ENCODE measurements around the gene ADAMTSL1. TPM values are rescaled to one million over a fixed set of nuclear protein-coding genes. Genes with fewer than 3 reads are reported as not detected.

Gene ADAMTSL1
- total RNA-seq, 1 experiment from 2014 or later = 7.7 TPM

DNA sequence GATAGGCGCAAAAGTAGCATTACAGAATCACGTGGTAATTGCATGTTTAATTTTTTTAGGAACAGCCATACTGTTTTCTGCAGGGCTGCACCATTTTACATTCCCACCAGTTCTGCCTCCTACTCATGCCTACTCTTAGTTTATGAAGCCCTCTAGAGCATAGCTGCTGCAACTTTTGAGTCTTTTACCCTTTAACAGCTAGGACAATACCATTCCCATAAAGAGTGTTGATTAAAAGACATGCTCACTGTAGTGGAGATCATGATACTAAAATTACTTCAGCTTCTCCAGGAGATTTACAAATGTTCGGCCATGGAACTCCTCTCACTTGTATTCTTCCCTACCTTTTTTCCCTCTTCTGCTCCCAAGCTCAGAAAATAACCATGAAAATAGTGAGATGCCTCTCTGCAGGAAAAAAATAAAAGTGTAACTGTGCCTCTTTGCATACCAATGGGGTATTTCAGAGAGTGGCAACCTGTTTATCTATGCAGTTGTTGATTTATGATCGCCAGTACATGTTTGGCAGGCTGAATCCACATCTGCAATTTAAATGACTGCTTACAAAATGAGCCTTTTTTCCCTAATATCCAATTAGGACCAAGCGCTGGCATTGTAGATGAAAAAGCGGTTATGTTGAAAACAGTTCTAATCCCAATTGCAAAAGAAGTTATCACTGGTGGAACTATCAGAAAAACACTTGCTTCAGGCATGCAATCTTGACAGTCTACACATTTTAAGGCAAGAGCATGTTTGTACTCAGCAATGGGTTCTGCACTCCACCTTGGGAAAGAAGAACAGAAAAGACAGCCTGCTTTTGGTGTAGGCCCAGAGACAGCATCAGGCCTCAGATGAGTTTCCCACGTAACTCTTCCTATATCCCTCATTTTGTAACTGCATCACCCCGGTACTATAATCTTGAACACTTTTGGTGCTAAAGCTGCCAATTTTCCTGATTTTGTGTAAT, 131.1 kb downstream of the ADAMTSL1 start:
- DNase-seq (ENCODE audit: low read depth) = no peak

DNA sequence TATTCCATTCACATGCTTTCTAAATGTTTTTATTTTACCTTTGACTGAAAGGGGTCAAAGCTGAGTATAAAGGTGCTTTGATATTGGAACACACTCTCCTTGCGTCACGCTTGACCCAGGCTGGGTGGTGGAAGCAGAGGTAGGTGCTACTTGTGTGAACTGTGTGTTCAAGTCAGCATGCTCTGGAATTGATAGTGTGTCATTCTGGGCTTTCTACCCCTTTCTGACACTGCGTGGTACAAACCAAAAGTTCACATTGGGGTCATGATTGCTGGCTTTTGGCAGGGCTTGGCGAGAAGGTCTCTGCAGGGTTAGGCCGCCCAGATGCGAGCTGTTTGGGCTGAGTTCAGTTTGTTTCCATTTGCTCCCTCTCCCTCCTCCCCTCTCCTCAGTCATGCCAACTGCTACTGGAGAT, 131.8 kb downstream of the ADAMTSL1 start:
- DNase-seq (ENCODE audit: low read depth) = peak; percentile 44

DNA sequence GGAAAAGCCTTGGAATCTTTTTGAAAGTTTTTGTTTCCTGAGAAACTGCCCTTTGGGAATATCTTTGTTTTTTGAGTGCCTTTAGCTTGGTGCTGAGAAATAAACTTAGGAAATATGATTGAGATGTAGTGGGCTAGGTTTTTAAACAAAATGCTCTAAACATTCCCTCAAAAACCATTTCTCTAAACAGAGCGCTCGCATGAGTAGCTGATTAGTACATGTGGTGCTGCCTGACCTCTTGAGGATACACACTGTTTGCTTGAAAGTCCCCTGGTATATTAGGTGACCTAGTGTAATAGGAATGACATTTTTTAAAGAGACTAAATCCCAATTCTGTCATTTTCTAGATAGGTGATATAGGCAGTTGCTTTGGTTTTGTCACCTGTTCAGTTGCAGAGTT, 132.3 kb downstream of the ADAMTSL1 start:
- peak; percentile 56 for DNase-seq (ENCODE audit: low read depth)

DNA sequence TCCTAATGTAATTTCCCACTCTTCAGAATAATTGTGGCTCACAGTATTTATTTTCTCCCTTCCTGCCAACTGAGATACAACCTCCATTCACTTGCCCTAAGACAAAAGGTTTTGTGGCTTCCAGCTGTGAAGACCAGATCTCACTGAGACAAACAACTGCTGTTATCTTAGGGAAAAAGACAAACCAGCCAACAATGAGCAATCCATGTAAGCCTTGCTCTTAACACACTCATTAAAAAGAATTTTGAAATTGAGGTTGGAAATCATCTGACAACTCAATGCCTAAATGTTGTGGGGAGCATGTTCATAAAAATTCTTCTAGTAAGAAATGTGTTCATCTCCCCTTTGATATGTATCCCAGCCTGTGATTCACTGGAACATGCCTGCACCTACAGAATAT, 132.9 kb downstream of the ADAMTSL1 start:
- peak; percentile 27 for DNase-seq (ENCODE audit: low read depth)

DNA sequence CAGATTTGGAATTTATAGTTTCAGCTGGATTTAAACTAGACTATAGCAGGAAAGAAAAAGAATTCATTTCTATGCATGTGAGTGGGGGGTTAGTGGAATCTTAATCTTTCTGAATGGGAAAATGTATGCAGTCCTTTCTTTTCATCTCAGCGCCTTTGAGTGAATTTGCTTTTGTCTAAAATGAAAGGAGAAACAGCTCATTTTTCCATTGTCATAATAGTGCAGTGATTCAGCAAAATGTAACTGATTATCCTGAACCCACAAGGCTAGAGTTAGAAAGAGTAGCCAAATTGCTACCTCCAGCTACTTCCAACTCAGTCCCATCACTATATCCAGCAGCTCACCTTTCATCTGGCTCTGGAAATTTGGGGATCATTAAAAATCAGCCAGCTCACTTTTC, 134.4 kb downstream of the ADAMTSL1 start:
- DNase-seq (ENCODE audit: low read depth) = no peak

DNA sequence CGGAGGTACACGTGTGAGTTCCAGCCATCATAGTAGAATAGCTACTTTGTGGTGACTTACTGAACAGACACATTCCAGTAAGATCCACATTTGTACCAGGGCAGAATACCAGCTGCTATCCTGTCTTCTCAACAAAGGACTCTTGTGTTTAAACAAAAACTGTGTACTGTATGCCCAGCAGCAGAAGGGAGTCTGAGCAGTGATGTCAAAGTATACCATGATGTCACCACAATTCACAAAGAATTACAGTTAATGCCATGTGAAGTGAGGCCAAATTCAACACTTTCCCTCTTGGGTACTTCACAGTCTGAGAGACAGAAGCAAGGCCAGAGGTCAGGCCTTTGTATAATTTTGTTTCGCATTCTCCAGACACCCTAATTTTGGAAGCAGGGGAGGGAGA, 137.0 kb downstream of the ADAMTSL1 start:
- DNase-seq (ENCODE audit: low read depth) = no peak

DNA sequence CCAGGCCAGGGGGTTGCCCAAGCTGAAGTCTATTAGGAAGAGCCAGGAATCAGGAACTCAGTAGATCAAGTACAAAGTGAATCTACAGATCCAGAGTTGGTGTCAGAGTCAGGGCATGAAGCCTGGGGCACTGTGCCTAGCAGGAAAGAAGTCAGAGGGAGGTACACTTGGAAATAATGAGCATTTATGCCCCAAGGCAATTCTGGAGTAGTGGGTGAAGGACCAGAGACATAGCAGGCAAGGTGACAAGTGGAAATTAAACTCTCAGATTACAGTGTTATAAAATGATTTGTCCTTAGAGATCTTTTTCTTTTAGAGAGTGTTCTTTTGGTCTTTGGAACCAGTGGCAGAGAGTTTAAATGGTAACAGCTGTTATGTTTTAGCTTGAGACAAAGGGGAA, 138.0 kb downstream of the ADAMTSL1 start:
- peak; percentile 83 for DNase-seq (ENCODE audit: low read depth)

DNA sequence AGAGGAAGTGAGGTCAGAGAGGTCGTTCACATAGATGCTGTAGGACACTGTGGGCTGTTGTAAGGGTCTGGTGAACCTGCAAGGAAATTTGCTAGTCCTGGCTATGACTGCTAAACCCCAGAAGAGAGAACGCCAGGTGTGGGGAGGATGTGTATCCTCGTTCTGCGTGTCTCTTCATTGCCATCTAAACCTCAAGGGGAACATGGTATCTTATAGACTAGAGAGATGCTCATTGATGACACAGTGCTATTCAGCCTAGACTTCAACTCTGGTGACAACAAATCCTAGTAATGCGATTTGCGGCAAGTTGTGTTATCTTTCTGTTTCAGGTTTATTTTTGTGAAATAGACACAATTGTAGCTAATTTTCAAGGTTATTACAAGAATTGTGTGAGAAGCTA, 140.2 kb downstream of the ADAMTSL1 start:
- DNase-seq (ENCODE audit: low read depth) = no peak

DNA sequence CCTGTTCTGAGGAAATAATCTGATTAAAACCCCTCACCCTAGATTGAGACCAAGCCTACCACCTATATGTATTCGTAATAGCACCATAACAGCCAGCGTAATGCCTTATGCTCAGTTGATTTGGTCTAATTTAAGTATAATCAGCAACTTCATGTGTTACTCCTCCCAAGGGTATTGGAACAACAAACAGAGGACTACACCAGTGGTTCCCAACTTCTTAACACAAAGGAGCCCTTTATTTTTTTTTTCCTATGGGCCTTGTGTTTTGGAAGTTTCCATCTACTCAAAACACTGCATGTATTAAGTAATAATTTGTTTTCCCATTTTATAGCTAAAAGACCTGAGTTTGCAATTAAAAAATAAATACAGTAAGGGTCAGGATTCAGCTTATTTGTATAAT, 140.7 kb downstream of the ADAMTSL1 start:
- no peak for DNase-seq (ENCODE audit: low read depth)

DNA sequence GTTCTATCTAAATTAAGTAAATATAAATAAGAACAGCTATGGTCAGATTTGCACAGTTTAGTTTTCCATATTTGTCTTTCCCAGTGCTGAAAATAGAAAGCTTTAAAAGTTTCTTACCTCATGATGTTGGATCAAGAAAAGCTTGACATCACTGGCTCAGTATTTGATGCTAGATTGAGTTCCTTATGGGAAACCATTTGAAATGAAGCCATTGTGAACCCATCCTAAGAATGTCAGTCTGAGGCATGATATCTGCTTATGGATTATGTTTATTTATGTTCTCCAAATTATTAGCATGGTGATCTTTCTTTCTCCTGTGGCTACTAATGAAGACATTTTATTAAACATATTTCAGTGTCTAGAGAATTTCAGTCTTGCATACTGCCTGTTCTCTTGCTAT, 143.0 kb downstream of the ADAMTSL1 start:
- no peak for DNase-seq (ENCODE audit: low read depth)

DNA sequence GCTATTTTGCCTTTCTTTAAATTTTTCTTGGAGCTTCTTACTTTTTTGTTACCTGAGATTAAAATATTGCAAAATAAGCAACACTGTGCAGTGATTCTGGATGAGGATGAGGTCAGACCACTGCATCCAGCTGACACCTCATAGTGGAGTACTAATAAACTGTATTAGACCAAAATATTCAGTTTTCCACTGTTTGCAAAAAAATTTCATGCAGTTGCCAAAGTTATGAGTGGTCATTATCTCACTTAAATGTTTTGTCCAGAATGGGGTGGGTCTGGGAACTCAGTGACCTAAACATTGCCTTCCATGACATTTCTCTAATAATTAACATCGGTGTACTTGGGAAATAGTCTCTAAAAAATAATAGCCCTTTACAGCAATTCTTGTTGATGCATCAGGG, 143.8 kb downstream of the ADAMTSL1 start:
- no peak for DNase-seq (ENCODE audit: low read depth)

DNA sequence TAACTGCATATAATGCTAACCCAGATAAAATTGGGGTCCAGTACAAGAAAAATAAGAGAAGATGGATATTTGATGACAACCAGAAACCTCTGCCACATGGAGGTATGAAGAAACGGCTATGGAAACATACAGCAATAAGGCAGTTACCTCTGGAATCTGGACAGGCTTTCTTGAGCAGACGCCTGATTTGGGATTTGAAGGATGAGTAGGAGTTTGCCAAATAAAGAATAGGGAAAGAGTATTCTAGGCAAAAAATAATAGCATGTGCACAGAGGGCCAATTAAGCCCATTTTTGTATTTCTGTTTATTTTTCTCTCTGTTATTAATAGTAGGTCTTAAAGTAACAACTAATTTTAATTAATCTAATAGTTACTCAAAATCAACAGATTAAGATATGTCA, 144.9 kb downstream of the ADAMTSL1 start:
- no peak for DNase-seq (ENCODE audit: low read depth)

DNA sequence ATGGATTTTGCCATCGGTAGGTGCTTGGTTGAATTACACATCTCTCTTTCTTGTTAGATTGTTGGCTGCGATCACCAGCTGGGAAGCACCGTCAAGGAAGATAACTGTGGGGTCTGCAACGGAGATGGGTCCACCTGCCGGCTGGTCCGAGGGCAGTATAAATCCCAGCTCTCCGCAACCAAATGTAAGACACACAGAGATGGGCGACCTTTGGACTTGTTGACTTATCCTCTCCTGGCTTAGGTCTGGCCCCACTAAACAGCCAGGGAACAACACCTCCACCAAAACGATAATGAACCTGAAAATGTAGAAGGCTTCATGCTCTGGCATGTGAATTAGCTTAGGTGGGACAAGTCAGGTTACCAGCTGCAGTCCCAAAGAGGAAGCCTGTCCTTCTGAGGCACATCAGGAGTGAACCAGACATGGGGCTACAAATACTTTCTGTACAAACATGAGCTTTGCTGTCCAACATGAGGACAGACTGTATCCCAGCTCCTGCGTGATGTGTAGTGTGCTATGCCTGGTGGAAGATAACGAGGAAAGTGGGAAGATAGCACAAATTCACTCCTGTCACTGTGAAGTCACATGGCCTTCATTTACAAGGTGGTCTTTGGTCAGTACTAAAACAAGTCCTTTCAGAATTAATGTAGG, 148.4 kb downstream of the ADAMTSL1 start:
- no peak for DNase-seq (ENCODE audit: low read depth)

DNA sequence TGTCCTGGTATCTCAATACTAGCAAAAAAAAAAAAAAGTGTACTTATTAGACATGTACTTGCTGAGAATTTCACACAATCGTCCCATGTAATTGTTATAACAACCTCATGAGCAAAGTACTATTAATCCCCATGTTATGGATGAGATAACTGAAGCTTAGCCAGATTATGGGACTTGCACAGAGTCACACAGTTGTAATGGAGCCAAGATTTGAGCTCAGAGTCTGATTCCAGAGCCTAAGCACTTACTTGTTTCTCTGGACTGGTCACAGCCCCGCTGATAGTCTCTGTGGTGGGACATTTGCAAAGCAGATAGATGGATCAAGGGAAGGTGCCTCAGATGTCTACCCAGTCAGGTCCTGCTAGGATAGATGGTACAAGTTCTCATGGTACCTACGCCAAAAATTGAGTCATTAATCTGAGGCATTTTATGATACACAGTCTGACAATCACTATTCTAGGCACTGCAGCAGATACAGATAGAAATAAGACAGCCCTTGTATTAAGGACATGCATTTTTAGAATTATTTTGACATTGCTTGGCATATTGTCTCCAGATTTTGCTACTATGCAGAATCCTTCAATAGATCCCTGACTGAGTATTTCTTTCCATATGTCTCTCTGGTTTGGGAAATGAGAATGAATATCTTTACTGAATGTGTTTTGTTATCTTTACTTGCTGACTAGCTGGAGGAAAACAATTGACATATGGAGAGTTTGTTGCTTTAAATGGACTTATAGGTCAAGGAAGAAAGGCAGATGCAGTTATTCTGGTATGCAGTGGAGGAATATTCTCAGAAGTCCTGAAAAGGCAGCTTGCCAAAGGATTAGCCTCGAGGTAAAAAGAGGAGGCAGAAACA, 149.5 kb downstream of the ADAMTSL1 start:
- no peak for DNase-seq (ENCODE audit: low read depth)

DNA sequence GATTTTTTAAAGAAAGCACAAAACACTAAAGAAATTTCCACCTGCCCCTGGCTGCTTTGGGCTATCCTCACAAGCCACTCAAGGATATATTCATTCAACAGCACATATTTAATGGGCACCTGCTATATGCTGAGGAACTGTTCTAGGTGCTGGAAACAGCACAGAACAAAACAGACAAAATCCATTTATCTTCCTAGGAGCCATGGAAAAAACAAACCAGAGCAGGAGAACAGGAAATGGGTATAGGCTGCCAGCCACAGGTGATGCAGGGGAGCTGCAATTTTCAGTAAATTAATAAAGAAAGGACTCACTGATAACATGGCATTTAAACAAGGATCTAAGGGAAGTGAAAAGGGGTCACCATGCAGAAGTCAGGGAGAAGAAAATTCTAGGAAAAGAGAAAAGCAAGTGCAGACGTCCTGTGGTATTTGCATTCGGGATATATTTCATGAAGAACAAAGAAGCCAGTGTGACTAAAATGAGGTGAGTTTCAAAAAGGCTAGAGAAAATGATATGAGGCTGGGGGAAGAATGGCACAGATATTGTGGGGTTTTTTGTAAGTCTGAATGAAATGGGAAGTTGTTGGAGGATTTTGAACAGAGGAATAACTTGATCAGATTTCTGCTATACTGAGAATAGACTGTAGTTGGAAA, 152.2 kb downstream of the ADAMTSL1 start:
- no peak for DNase-seq (ENCODE audit: low read depth)

DNA sequence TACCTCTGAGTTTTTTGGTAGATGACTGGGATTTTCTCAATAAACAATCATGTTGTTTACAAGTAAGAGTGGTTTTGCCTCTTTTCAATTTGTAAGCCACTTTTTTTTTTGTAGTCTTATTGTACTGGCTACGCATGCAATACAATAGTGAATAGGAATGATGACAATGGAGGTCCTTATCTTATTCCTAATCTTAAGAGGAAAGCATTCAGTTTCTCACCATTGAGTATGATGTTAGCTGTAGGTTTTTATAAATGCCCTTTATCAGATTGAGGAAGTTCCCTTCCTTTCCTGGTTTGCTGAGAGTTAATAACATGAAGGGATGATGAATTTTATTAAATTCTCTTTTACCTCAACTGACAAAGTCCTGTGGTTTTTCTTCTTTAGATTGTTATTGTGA, 155.2 kb downstream of the ADAMTSL1 start:
- DNase-seq (ENCODE audit: low read depth) = no peak

DNA sequence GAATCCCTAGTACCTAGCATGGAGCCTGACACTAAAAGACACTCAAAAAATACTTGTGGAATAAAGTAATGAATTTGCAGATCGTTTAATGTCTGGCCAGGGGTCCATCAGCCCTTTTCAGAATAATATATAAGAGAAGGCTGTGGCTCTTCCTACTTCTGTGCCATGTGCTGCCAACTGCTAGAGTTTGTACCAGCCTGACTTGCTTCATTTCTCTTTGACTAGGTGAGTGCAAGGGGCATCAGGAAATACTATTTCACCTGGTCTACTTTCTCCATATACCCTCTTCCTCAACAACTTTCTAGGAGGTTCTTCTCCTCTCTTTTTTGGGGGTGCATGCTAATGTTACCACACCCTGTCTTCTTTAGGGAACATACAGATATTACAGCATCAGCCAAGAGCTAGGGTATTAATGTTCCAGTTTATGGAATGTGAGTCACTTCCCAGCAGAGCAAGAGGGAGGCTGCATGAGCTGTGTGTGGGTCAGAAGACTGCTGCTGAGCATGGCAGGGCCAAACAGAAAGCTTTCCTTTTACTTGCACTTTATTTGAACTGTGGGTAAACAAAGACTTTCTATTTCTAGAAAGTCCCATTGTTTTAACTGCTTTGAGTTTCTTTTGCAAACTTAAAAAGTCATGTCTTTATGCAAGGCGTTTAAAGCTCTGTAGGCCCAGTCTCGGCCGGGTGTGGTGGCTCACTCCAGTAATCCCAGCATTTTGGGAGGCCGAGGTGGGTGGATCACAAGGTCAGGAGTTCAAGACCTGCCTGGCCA, 158.9 kb downstream of the ADAMTSL1 start:
- DNase-seq (ENCODE audit: low read depth) = peak; percentile 84

DNA sequence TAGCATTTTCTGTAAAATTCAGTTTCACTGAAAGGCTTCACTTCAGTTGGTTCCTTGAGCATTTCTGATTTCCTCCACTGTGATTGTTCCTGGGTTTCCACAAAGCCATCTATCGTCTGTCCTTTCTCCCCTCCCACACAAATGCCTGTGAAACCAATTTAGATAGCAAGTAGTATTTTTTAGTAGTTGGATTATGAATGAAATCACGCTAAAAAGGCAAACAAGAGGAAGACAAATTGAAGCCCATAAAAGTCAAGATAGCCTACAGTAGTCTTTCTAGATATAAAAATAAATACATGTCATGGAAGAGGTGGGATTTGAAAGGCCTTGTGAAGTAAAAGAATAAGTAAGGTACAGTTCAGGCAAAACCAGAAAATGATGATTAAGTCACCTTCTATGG, 162.8 kb downstream of the ADAMTSL1 start:
- no peak for DNase-seq (ENCODE audit: low read depth)

DNA sequence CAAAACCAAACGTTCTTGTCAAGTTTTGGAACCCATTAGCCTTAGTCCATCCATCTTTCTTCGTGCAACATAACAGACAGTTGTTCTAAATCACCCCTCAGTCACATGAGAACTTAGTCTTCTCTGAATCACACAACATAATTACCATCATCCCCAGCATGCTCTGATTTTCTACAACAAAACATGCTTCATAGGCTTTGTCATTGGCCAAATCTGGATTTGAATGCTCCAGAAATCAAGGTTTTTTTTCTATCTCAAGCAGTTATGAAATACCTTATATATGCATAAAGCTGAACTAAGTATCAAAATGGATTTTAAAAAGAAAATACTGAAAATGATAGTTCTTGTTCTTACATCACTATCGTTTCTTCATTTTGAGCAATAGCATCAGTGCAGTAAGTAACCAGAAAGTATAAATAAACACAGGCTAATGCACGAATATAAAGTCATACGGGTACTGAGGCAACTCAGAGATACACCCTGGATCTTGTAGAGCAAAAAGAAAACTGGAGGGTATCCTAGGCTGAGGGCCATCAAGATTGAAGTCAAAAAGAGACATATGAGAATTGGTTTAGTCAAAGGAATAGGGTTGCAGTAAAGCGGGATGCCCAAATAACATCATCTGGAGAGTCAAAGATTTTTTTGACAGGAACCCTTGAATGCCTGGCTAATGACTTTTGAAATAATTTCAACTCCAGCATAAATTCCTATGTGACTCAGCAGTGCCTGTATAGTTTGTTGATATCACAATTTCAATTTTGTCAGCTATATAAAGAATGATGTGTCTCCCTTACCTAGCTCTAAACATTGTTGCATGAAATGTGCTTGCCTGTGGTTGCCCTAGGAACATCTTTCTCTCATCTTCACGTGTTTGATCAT, 164.7 kb downstream of the ADAMTSL1 start:
- DNase-seq (ENCODE audit: low read depth) = peak; percentile 20

DNA sequence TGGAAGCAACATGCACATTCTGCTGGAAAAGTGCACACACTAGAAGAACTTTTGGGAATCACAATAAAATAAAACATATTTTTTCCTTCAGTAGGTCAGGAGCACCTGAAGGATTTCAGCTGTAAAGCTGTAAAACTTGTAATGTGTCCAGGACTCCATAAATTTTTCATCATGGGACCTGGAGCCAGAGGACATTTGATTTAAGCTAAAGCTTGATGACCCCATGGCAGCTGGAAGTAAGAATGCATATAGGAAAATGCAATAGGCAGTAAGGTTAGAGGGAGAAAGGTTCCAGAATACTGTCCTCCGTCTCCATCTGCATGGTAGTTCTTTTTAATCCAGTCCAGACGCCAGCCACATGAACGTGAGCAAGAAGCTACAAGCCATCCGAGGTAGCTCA, 166.0 kb downstream of the ADAMTSL1 start:
- DNase-seq (ENCODE audit: low read depth) = no peak
